Hepatocyte (in vitro differentiated cells): ENCODE data around the gene TSPAN10.

Source experiments
- EZH2phosphoT487 ChIP-seq: fragments of 200-600 bp; sonication (generic); IDR thresholded peaks from one replicate; pipeline ENCODE4 v1.6.1; 2018; ENCODE audit warnings: antibody characterized with exemption, mild to moderate bottlenecking, low read depth, moderate library complexity; ENCODE audit not compliant: unreplicated experiment, severe bottlenecking
- TF ChIP-seq, protein P1 (sequence below): fragments of 200-600 bp; sonication (generic); IDR thresholded peaks from 2 replicates; pipeline ENCODE4 v1.5.1; 2016; ENCODE audit warnings: antibody characterized with exemption, mild to moderate bottlenecking; ENCODE audit not compliant: poor library complexity

DNA sequence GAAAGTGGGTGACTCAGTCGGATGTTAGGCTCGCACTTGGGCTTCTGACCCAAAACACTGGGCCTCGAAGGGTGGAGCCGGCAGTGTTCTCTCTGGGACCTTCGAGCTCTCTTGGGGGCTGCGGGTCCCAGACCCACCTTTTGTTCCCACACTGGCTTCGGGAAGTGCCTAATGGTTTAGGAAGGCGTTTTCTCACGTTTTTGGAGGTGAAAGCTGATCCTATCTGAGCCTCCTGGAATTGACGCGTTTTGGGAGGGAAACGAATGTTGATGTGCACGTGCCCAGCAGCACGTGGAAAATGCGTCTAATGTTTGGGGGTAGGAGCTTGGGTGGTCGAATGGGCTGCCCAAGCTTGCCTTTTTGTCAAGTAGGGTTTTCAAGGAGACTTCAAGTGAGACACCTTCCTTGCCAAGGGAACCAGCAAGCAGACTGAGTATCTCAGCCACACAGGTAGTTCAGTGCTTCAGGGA, 47.5 kb downstream of the TSPAN10 start:
- TF ChIP-seq, protein P1, sequence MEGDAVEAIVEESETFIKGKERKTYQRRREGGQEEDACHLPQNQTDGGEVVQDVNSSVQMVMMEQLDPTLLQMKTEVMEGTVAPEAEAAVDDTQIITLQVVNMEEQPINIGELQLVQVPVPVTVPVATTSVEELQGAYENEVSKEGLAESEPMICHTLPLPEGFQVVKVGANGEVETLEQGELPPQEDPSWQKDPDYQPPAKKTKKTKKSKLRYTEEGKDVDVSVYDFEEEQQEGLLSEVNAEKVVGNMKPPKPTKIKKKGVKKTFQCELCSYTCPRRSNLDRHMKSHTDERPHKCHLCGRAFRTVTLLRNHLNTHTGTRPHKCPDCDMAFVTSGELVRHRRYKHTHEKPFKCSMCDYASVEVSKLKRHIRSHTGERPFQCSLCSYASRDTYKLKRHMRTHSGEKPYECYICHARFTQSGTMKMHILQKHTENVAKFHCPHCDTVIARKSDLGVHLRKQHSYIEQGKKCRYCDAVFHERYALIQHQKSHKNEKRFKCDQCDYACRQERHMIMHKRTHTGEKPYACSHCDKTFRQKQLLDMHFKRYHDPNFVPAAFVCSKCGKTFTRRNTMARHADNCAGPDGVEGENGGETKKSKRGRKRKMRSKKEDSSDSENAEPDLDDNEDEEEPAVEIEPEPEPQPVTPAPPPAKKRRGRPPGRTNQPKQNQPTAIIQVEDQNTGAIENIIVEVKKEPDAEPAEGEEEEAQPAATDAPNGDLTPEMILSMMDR = no peak
- TF ChIP-seq EZH2phosphoT487 = no peak
